Measurements from ENCODE around the gene WNT8A. TPM values are rescaled to one million over a fixed set of nuclear protein-coding genes. Genes with fewer than 3 reads are reported as not detected.

WNT8A gene
- total RNA-seq, 1 experiment from 2014 or later = not detected

GRCh38 chr5:138102454-138103318 lies 18.9 kb downstream of the WNT8A start:
- RAD21 ChIA-PET (ENCODE audit: low non-redundant PET in 1 of 2, low total read pairs in 2 of 2, uncharacterized antibody in 2 of 2, unreplicated experiment in 2 of 2) = no interaction called here
- no TSS peak for BruUV-seq (replicated peaks)
- CTCF ChIA-PET = no interaction called here

More at GRCh38 chr5:138102454-138103318, 18.9 kb downstream of the WNT8A start:
- H3K4me1 ChIP-seq (ENCODE audit: control insufficient read depth in 1 of 2, insufficient read depth in 2 of 2, low read length in 2 of 2) = no peaks in the 10 kb centered on the region
- no peaks in the 10 kb centered on the region for H3K27me3 ChIP-seq (ENCODE audit: insufficient read depth, low read length)
- no peak overlapping the region for H3K27ac ChIP-seq (ENCODE audit: low read depth, low read length)
- DNase-seq (ENCODE audit: low read depth, low spot score) = no peak
- H3K4me3 ChIP-seq (replicated peaks in 1 of 2; ENCODE audit: low read depth in 1 of 2, low read length in 2 of 2) = no peak overlapping the region
- H3K4me2 ChIP-seq (ENCODE audit: low read length) = no peak overlapping the region
- no peaks in the 10 kb centered on the region for H3K79me2 ChIP-seq (ENCODE audit: insufficient read depth, low read length)
- intact Hi-C loops (cut with micrococcal nuclease) = no loop called here
- no peaks in the 10 kb centered on the region for H3K9me3 ChIP-seq (ENCODE audit: control insufficient read depth in 1 of 2, insufficient read depth in 1 of 2, low read depth in 1 of 2, low read length in 2 of 2)
- no peak for ATAC-seq
- POLR2A ChIA-PET = no interaction called here
- no peaks in the 10 kb centered on the region for H3K9me2 ChIP-seq (ENCODE audit: insufficient read depth)
- no peak overlapping the region for H2AFZ ChIP-seq (ENCODE audit: low read depth, low read length, poor library complexity, severe bottlenecking)
- H3K9ac ChIP-seq (ENCODE audit: low read length) = no peak overlapping the region
- TF ChIP-seq ZFX (IDR thresholded peaks at IDR 0.05) (no peak), REST (IDR thresholded peaks at IDR 0.05; ENCODE audit: low read depth) (no peak), EZH2 (IDR thresholded peaks at IDR 0.05) (no peak), JUND (IDR thresholded peaks at IDR 0.05) (no peak), ELF1 (IDR thresholded peaks at IDR 0.05; ENCODE audit: borderline replicate concordance, low read depth) (no peak), SRF (IDR thresholded peaks at IDR 0.05; ENCODE audit: low read depth) (no peak), ZBTB33 (IDR thresholded peaks at IDR 0.05; ENCODE audit: extremely low read depth, insufficient replicate concordance, low read length) (no peak), MAX (IDR thresholded peaks at IDR 0.05) (no peak), EZH2phosphoT487 (IDR thresholded peaks at IDR 0.05; ENCODE audit: borderline replicate concordance) (no peak), POLR2AphosphoS5 (IDR thresholded peaks at IDR 0.05; ENCODE audit: low read depth, low read length) (no peak), EGR1 (IDR thresholded peaks at IDR 0.05; ENCODE audit: low read depth) (no peak), ATF3 (IDR thresholded peaks at IDR 0.05) (no peak), TCF7L2 (IDR thresholded peaks at IDR 0.05; ENCODE audit: borderline replicate concordance, extremely low read depth, insufficient read depth, insufficient read length) (no peak), CEBPB (IDR thresholded peaks at IDR 0.05; ENCODE audit: low read depth) (no peak)
- no peaks in the 10 kb centered on the region for H3K36me3 ChIP-seq (ENCODE audit: control insufficient read depth in 1 of 2, insufficient read depth in 2 of 2, low read length in 2 of 2)
- no peaks in the 10 kb centered on the region for H4K20me1 ChIP-seq (ENCODE audit: insufficient read depth)
